Prostate gland (tissue), 2 donors: ENCODE data around the gene SUN3. TPM values are rescaled to one million over a fixed set of nuclear protein-coding genes. Genes with fewer than 3 reads are reported as not detected.
"Not testable (repeated sequence)": the region's sequence is repeated elsewhere in the genome, so short reads cannot be mapped to it uniquely, and the experiment has no call there.

Source experiments
- DNase-seq: peaks from one replicate; pipeline ENCODE4 v3.0.0-alpha.2; 2019; ENCODE audit warnings: low spot score
- H3K27ac ChIP-seq, 2 donors: fragments of 200-600 bp; sonication (generic); 2 replicates each; pipeline ENCODE4 v1.5.1; 2017 to 2019
- H3K27me3 ChIP-seq: fragments of 200-600 bp; sonication (generic); replicated peaks from 2 replicates; pipeline ENCODE4 v1.5.1; 2019; ENCODE audit not compliant: insufficient read depth
- H3K36me3 ChIP-seq, 2 donors: fragments of 200-600 bp; sonication (generic); 1 replicate in 1 of 2; 2 replicates in 1 of 2; pipeline versions ENCODE4 v1.5.1 to v1.8.1; 2017 to 2019
- H3K4me1 ChIP-seq: fragments of 200-600 bp; sonication (generic); replicated peaks from 2 replicates; pipeline ENCODE4 v1.5.1; 2019
- H3K4me3 ChIP-seq, 2 donors: fragments of 200-600 bp; sonication (generic); 2 replicates each; pipeline ENCODE4 v1.5.1; 2017 to 2019
- H3K9me3 ChIP-seq: fragments of 200-600 bp; sonication (generic); 2 replicates; pipeline ENCODE4 v1.5.1; 2017
- CTCF ChIP-seq, 4 experiments: fragments of 200-600 bp in 2 of 4; fragments of 450-650 bp in 2 of 4; sonication (generic) in 2 of 4; IDR thresholded peaks; 1 replicate in 3 of 4; 2 replicates in 1 of 4; pipeline ENCODE4 v1.5.1; 2016 to 2019; ENCODE audit warnings: antibody characterized with exemption in 4 of 4, mild to moderate bottlenecking in 2 of 4, moderate library complexity in 2 of 4
- POLR2A ChIP-seq: fragments of 450-650 bp; IDR thresholded peaks from one replicate; pipeline ENCODE4 v1.6.1; 2016; ENCODE audit warnings: antibody characterized with exemption, mild to moderate bottlenecking
- POLR2AphosphoS5 ChIP-seq: sonication (generic); formaldehyde crosslinking; IDR thresholded peaks from one replicate; pipeline ENCODE4 v1.6.1; 2017; ENCODE audit warnings: antibody characterized with exemption
- WGBS: methylation state at CpG from one replicate; pipeline ENCODE4 v1.1.5; 2018; 5-methylcytosine and 5-hydroxymethylcytosine counted together
- intact Hi-C: fragments of 100-400 bp; cut with DNase I; formaldehyde crosslinking; loops from one replicate; pipeline ENCODE4 v1.14.2; 2022
- total RNA-seq, 2 donors: library from RNA; depleted of rRNA; stranded (reverse); fragments of >200 nt; gene quantifications; one replicate each; pipeline ENCODE4 v1.1.0, GENCODE V29; 2016

The SUN3 gene
- total RNA-seq, 2 donors from 2014 or later, result 4.5 TPM; not detected in 1

GRCh38 chr7:47999413-47999812 lies 29.5 kb downstream of the SUN3 start:
- no peak for TF ChIP-seq POLR2A
- TF ChIP-seq POLR2AphosphoS5, result no peak
- TF ChIP-seq CTCF (IDR thresholded peaks at IDR 0.05), result no peak

GRCh38 chr7:47992446-47992845 lies 36.5 kb downstream of the SUN3 start:
- intact Hi-C loops, result loop anchor here (5.0 kb wide), 1 partner anchor 120 kb away; no protein-coding TSS in a partner anchor
- no peak for DNase-seq
- Histone ChIP-seq H3K4me1 (peaks cover 3% of the 10 kb centered on the region), H3K36me3 (no peaks in the 10 kb centered on the region), H3K9me3 (no peaks in the 10 kb centered on the region), H3K27ac (no peak overlapping the region), H3K27me3 (no peaks in the 10 kb centered on the region), H3K4me3 (no peak overlapping the region)
- 93% methylated on average over 3 of the region's 3 CpGs for WGBS
- TF ChIP-seq CTCF (IDR thresholded peaks at IDR 0.05) (no peak), POLR2AphosphoS5 (no peak)

More at GRCh38 chr7:47999413-47999812, 29.5 kb downstream of the SUN3 start:
- Histone ChIP-seq H3K27ac (no peak overlapping the region), H3K36me3 (no peaks in the 10 kb centered on the region), H3K4me3 (no peak overlapping the region), H3K4me1 (no peaks in the 10 kb centered on the region), H3K27me3 (no peaks in the 10 kb centered on the region), H3K9me3 (no peaks in the 10 kb centered on the region)
- intact Hi-C loops, result no loop called here
- DNase-seq, result no peak
- WGBS, result 94% methylated on average over 12 of the region's 12 CpGs

GRCh38 chr7:47991741-47992311 lies 37.1 kb downstream of the SUN3 start:
- H3K9me3 ChIP-seq, result no peaks in the 10 kb centered on the region
- 9% methylated on average over 23 of the region's 26 CpGs for WGBS
- intact Hi-C loops, result loop anchor here (5.0 kb wide), 1 partner anchor 120 kb away; no protein-coding TSS in a partner anchor
- peak overlapping the region; percentile 8 to 16 for H3K4me3 ChIP-seq
- H3K4me1 ChIP-seq, result peaks cover 3% of the 10 kb centered on the region
- no peak overlapping the region for H3K27ac ChIP-seq
- DNase-seq, result peak; percentile 29
- TF ChIP-seq POLR2A, result no peak
- TF ChIP-seq POLR2AphosphoS5, result no peak
- peak in 2 of 4 experiments; percentile 40 to 54 for TF ChIP-seq CTCF (IDR thresholded peaks at IDR 0.05)
- no peaks in the 10 kb centered on the region for H3K36me3 ChIP-seq
- H3K27me3 ChIP-seq, result no peaks in the 10 kb centered on the region

GRCh38 chr7:47991270-47991669 lies 37.6 kb downstream of the SUN3 start:
- peaks cover 3% of the 10 kb centered on the region for H3K4me1 ChIP-seq
- intact Hi-C loops, result loop anchor here (5.0 kb wide), 1 partner anchor 121 kb away; no protein-coding TSS in a partner anchor
- DNase-seq, result no peak
- H3K27ac ChIP-seq, result no peak overlapping the region
- H3K4me3 ChIP-seq, result no peak overlapping the region
- H3K36me3 ChIP-seq, result no peaks in the 10 kb centered on the region
- no peaks in the 10 kb centered on the region for H3K9me3 ChIP-seq
- no peaks in the 10 kb centered on the region for H3K27me3 ChIP-seq
- TF ChIP-seq CTCF (IDR thresholded peaks at IDR 0.05), result no peak
- TF ChIP-seq POLR2A, result no peak
- no peak for TF ChIP-seq POLR2AphosphoS5
- WGBS, result 72% methylated on average over 1 of the region's 1 CpG

GRCh38 chr7:47990592-47990991 lies 38.3 kb downstream of the SUN3 start:
- Histone ChIP-seq H3K36me3 (no peaks in the 10 kb centered on the region), H3K27ac (no peak overlapping the region), H3K4me1 (peaks cover 3% of the 10 kb centered on the region), H3K27me3 (no peaks in the 10 kb centered on the region), H3K4me3 (no peak overlapping the region), H3K9me3 (no peaks in the 10 kb centered on the region)
- no peak for TF ChIP-seq CTCF (IDR thresholded peaks at IDR 0.05)
- TF ChIP-seq POLR2AphosphoS5, result no peak
- TF ChIP-seq POLR2A, result no peak
- intact Hi-C loops, result loop anchor here (5.0 kb wide), 1 partner anchor 122 kb away; no protein-coding TSS in a partner anchor
- 91% methylated on average over 5 of the region's 5 CpGs for WGBS
- no peak for DNase-seq

GRCh38 chr7:47989607-47990400 lies 39.1 kb downstream of the SUN3 start:
- DNase-seq, H3K9me3 ChIP-seq, H3K4me3 ChIP-seq, H3K36me3 ChIP-seq, H3K27ac ChIP-seq, H3K27me3 ChIP-seq, H3K4me1 ChIP-seq: not testable (repeated sequence)
- intact Hi-C loops, result loop anchor here (5.0 kb wide), 1 partner anchor 122 kb away; no protein-coding TSS in a partner anchor
- WGBS, result 53% methylated on average over 10 of the region's 10 CpGs
